ENCODE data around the gene TPRX1.

Gene TPRX1

GRCh38 chr19:47802521-47803043, 1.8 kb downstream of the TPRX1 start:
- TF ChIP-seq CTCF (IDR thresholded peaks at IDR 0.05): no peak
- Histone ChIP-seq H3K79me2 (no peaks in the 10 kb centered on the region), H2AFZ (no peak overlapping the region), H3K9ac (no peak overlapping the region), H3K4me2 (ENCODE audit: low read length) (no peak overlapping the region), H3K9me3 (ENCODE audit: control insufficient read depth, low read length) (no peaks in the 10 kb centered on the region), H3K4me1 (no peaks in the 10 kb centered on the region), H3K27me3 (ENCODE audit: control insufficient read depth, insufficient read depth, low read length) (no peaks in the 10 kb centered on the region), H3K36me3 (ENCODE audit: control insufficient read depth, insufficient read depth, low read length) (no peaks in the 10 kb centered on the region), H3K4me3 (ENCODE audit: low read depth, low read length) (no peak overlapping the region), H3K27ac (no peak overlapping the region)

GRCh38 chr19:47801270-47801669, 3.1 kb downstream of the TPRX1 start:
- TF ChIP-seq CTCF (IDR thresholded peaks at IDR 0.05): no peak
- Histone ChIP-seq H3K27me3 (ENCODE audit: control insufficient read depth, insufficient read depth, low read length) (no peaks in the 10 kb centered on the region), H3K4me3 (ENCODE audit: low read depth, low read length) (no peak overlapping the region), H3K79me2 (no peaks in the 10 kb centered on the region), H3K27ac (no peak overlapping the region), H3K9ac (no peak overlapping the region), H3K4me1 (no peaks in the 10 kb centered on the region), H3K4me2 (ENCODE audit: low read length) (no peak overlapping the region), H2AFZ (no peak overlapping the region), H3K36me3 (ENCODE audit: control insufficient read depth, insufficient read depth, low read length) (no peaks in the 10 kb centered on the region), H3K9me3 (ENCODE audit: control insufficient read depth, low read length) (no peaks in the 10 kb centered on the region)

- Histone ChIP-seq H3K4me1 (no peaks in the 10 kb centered on the region), H3K36me3 (ENCODE audit: control insufficient read depth, insufficient read depth, low read length) (no peaks in the 10 kb centered on the region), H3K27me3 (ENCODE audit: control insufficient read depth, insufficient read depth, low read length) (no peaks in the 10 kb centered on the region), H3K27ac (no peak overlapping the region), H3K9ac (no peak overlapping the region), H3K4me3 (ENCODE audit: low read depth, low read length) (no peak overlapping the region), H3K9me3 (ENCODE audit: control insufficient read depth, low read length) (no peaks in the 10 kb centered on the region), H2AFZ (no peak overlapping the region), H3K79me2 (no peaks in the 10 kb centered on the region), H3K4me2 (ENCODE audit: low read length) (no peak overlapping the region)
- no peak for TF ChIP-seq CTCF (IDR thresholded peaks at IDR 0.05)
These were observed 5.5 kb downstream of the TPRX1 start for GRCh38 chr19:47798904-47799266.

GRCh38 chr19:47797996-47798903, 6.1 kb downstream of the TPRX1 start:
- TF ChIP-seq CTCF (IDR thresholded peaks at IDR 0.05): no peak

More at GRCh38 chr19:47797996-47798903, 6.1 kb downstream of the TPRX1 start:
- no peak overlapping the region for H3K4me2 ChIP-seq (ENCODE audit: low read length)
- no peaks in the 10 kb centered on the region for H3K79me2 ChIP-seq
- no peak overlapping the region for H3K4me3 ChIP-seq (ENCODE audit: low read depth, low read length)
- H2AFZ ChIP-seq: no peak overlapping the region
- no peak overlapping the region for H3K9ac ChIP-seq
- no peaks in the 10 kb centered on the region for H3K27me3 ChIP-seq (ENCODE audit: control insufficient read depth, insufficient read depth, low read length)
- no peak overlapping the region for H3K27ac ChIP-seq
- no peaks in the 10 kb centered on the region for H3K4me1 ChIP-seq
- no peaks in the 10 kb centered on the region for H3K36me3 ChIP-seq (ENCODE audit: control insufficient read depth, insufficient read depth, low read length)
- no peaks in the 10 kb centered on the region for H3K9me3 ChIP-seq (ENCODE audit: control insufficient read depth, low read length)

All from parathyroid adenoma (tissue), 2 donors.